HepG2 (cell line): ENCODE data around the gene MAP1LC3A. TPM values are rescaled to one million over a fixed set of nuclear protein-coding genes. Genes with fewer than 3 reads are reported as not detected.

Experiments used
- ATAC-seq: fragments of 200-7000 bp; cut with Tn5 transposase; 3 replicates; pipeline ENCODE4 v1.9.1; 2020; ENCODE audit warnings: mild to moderate bottlenecking, moderate library complexity
- BruUV-seq: library from RNA; stranded (reverse); fragments of 400-500 nt; replicated peaks from 2 replicates; lab custom pipeline; 2021; lab: Mats Ljungman, UMichigan
- CTCF ChIA-PET: fragments of 300-600 bp; formaldehyde crosslinking; extraction: SDS; loops from one replicate; lab custom pipeline; 2021; ENCODE audit warnings: low total read pairs, inconsistent platforms, low intra/inter-chr PET ratio; lab: Yijun Ruan, JAX
- POLR2A ChIA-PET: fragments of 350-600 bp; sonication (Branson Sonifier 250); formaldehyde crosslinking; loops from one replicate; lab custom pipeline; 2020; ENCODE audit warnings: antibody characterized with exemption, inconsistent platforms; lab: Yijun Ruan, JAX
- DNase-seq: peaks from one replicate; pipeline ENCODE4 v3.0.0-alpha.2; 2015; ENCODE audit warnings: low spot score
- FAIRE-seq: peaks from 3 replicates; lab custom pipeline; 2011; peaks lifted over from hg19 to GRCh38; lab: Jason Lieb, UNC
- H2AFZ ChIP-seq: one replicate; pipeline ENCODE4 v1.6.1; 2011; ENCODE audit warnings: low read length, inconsistent platforms
- H3K27ac ChIP-seq: fragments of 300-600 bp; 3 replicates; pipeline ENCODE4 v1.8.0; 2011; ENCODE audit warnings: mixed run types, mild to moderate bottlenecking, mixed read lengths, low read length, inconsistent platforms; ENCODE audit not compliant: insufficient read depth; ENCODE audit errors: extremely low read length
- H3K27me3 ChIP-seq, 2 experiments: fragments of 200-600 bp in 1 of 2; 2 replicates in 1 of 2; 3 replicates in 1 of 2; pipeline versions ENCODE4 v1.6.0 to v1.8.0; 2011; ENCODE audit warnings: low read length in 2 of 2, mild to moderate bottlenecking in 2 of 2, moderate library complexity in 2 of 2, inconsistent platforms in 1 of 2; ENCODE audit not compliant: insufficient read depth in 2 of 2, control insufficient read depth in 1 of 2
- H3K36me3 ChIP-seq, 2 experiments: fragments of 200-600 bp in 1 of 2; replicated peaks in 1 of 2; 2 replicates in 1 of 2; 3 replicates in 1 of 2; pipeline versions ENCODE4 v1.5.1 to v1.8.0; 2011; ENCODE audit warnings: low read length in 2 of 2, inconsistent platforms in 1 of 2; ENCODE audit not compliant: insufficient read depth in 2 of 2, control insufficient read depth in 1 of 2
- H3K4me1 ChIP-seq: 2 replicates; pipeline ENCODE4 v1.5.1; 2012; ENCODE audit warnings: low read length, inconsistent platforms; ENCODE audit not compliant: insufficient read depth
- H3K4me2 ChIP-seq: 2 replicates; pipeline ENCODE4 v1.6.0; 2011; ENCODE audit warnings: low read depth, low read length, inconsistent platforms
- H3K4me3 ChIP-seq, 3 experiments: fragments of 200-600 bp in 1 of 3; sonication (generic), shearing (Covaris generic) in 1 of 3; replicated peaks in 1 of 3; 2 replicates each; pipeline ENCODE4 v1.5.1; 2011 to 2016; ENCODE audit warnings: low read length in 3 of 3, inconsistent platforms in 2 of 3, low read depth in 2 of 3, mild to moderate bottlenecking in 2 of 3, control low read depth in 1 of 3, mixed read lengths in 1 of 3; ENCODE audit not compliant: insufficient read depth in 1 of 3
- H3K79me2 ChIP-seq: one replicate; pipeline ENCODE4 v1.6.1; 2011; ENCODE audit warnings: low read length, inconsistent platforms; ENCODE audit not compliant: insufficient read depth
- H3K9ac ChIP-seq: 2 replicates; pipeline ENCODE4 v1.6.0; 2011; ENCODE audit warnings: mild to moderate bottlenecking, low read depth, low read length, inconsistent platforms; ENCODE audit not compliant: insufficient read depth
- H3K9me3 ChIP-seq: 2 replicates; pipeline ENCODE4 v1.5.1; 2012; ENCODE audit warnings: mild to moderate bottlenecking, low read length
- H4K20me1 ChIP-seq: 2 replicates; pipeline ENCODE4 v1.6.0; 2011; ENCODE audit warnings: inconsistent platforms, mild to moderate bottlenecking, low read length, moderate library complexity; ENCODE audit not compliant: insufficient read depth
- ARID5B ChIP-seq: IDR thresholded peaks from 2 replicates; pipeline ENCODE4 v1.4.0; 2020; ENCODE audit warnings: mild to moderate bottlenecking, missing genetic modification reagents
- ATF3 ChIP-seq: sonication (generic); formaldehyde crosslinking; IDR thresholded peaks from 2 replicates; pipeline ENCODE4 v1.4.0; 2020; ENCODE audit warnings: missing genetic modification reagents
- DNMT1 ChIP-seq: sonication (generic); formaldehyde crosslinking; IDR thresholded peaks from 2 replicates; pipeline ENCODE4 v1.5.1; 2020; ENCODE audit warnings: mild to moderate bottlenecking, missing genetic modification reagents
- HMGXB3 ChIP-seq: sonication (generic); formaldehyde crosslinking; IDR thresholded peaks from 2 replicates; pipeline ENCODE4 v1.4.0; 2020; ENCODE audit warnings: missing genetic modification reagents, borderline replicate concordance
- TRAFD1 ChIP-seq: sonication (generic); formaldehyde crosslinking; IDR thresholded peaks from 2 replicates; pipeline ENCODE4 v1.5.1; 2020; ENCODE audit warnings: missing genetic modification reagents, mild to moderate bottlenecking, borderline replicate concordance
- ZBTB14 ChIP-seq: sonication (generic); formaldehyde crosslinking; IDR thresholded peaks from 2 replicates; pipeline ENCODE4 v1.4.0; 2020; ENCODE audit warnings: missing genetic modification reagents
- ZKSCAN1 ChIP-seq: fragments of 150-350 bp; IDR thresholded peaks from 2 replicates; pipeline ENCODE4 v1.6.1; 2014; ENCODE audit warnings: low read length
- ZNF883 ChIP-seq: sonication (generic); formaldehyde crosslinking; IDR thresholded peaks from 2 replicates; pipeline ENCODE4 v1.5.1; 2020; ENCODE audit warnings: mild to moderate bottlenecking, missing genetic modification reagents; ENCODE audit errors: not compliant biosample characterization
- WGBS: methylation state at CpG from one replicate; pipeline ENCODE4 v1.1.6; 2017; ENCODE audit warnings: low lambda C conversion rate; 5-methylcytosine and 5-hydroxymethylcytosine counted together
- in situ Hi-C: cut with HindIII; loops from 2 replicates; pipeline ENCODE4 v1.10.0; 2017; ENCODE audit warnings: low pct_unique_long_range_greater_than_20kb; ENCODE audit not compliant: extremely low pct_ligation_motif_present
- intact Hi-C: fragments of 100-400 bp; cut with micrococcal nuclease; formaldehyde crosslinking; loops from one replicate; pipeline ENCODE4 v1.10.0; 2022; ENCODE audit not compliant: unreplicated experiment
- polyA plus RNA-seq, 8 experiments: library from polyadenylated mRNA; depleted of rRNA in 3 of 8; stranded (reverse) in 7 of 8; unstranded in 1 of 8; fragments of >200 nt; fragmentation: Illumina TruSeq in 4 of 8; extraction: Trizol in 4 of 8; gene quantifications; 2 replicates each; pipeline versions ENCODE4 v1.2.1 to v1.2.3, GENCODE V29; 2011 to 2016; ENCODE audit warnings: low read depth in 4 of 8, missing spikeins in 1 of 8, mixed read lengths in 1 of 8; ENCODE audit not compliant: insufficient read depth in 1 of 8
- total RNA-seq, 5 experiments: library from RNA; depleted of rRNA; stranded (reverse); fragments of >200 nt; fragmentation: Illumina TruSeq; extraction: Trizol; gene quantifications; 2 replicates each; pipeline ENCODE4 v1.2.3, GENCODE V29; 2016; ENCODE audit warnings: low read depth in 1 of 5

MAP1LC3A gene
- total and polyA plus RNA-seq, 2 of the 13 experiments (the other 11 are each of a cell fraction or from before 2014, with no cell fraction given): not detected

- H2AFZ ChIP-seq: no peak overlapping the region
- H4K20me1 ChIP-seq: peaks cover 42% of the 10 kb centered on the region
- peaks cover 78% of the 10 kb centered on the region for H3K79me2 ChIP-seq
- peak; percentile 83 for DNase-seq
- ChIA-PET CTCF (interaction anchor here (0.7 to 2.0 kb wide), 3 partner anchors 47 to 333 kb away, joined by 4 to 23 read pairs (median 7); no protein-coding TSS in a partner anchor), POLR2A (interaction anchor here (0.9 to 1.9 kb wide), 8 partner anchors 11 to 268 kb away, joined by 3 to 13 read pairs (median 6); partner anchors contain the start of genes AHCY and ITCH)
- no peaks in the 10 kb centered on the region for H3K9me3 ChIP-seq
- BruUV-seq: no TSS peak
- WGBS: 50% methylated on average over 17 of the region's 17 CpGs
- H3K4me3 ChIP-seq: no peak overlapping the region
- no peaks in the 10 kb centered on the region for H3K27me3 ChIP-seq
- no peak overlapping the region for H3K9ac ChIP-seq
- intact Hi-C loops (loop anchor here (1.0 kb wide), 2 partner anchors 211 to 333 kb away; no protein-coding TSS in a partner anchor), in situ Hi-C loops (no loop called here)
- H3K4me2 ChIP-seq: peak overlapping the region; percentile 26
- peak; percentile 83 for ATAC-seq
- H3K27ac ChIP-seq: peak overlapping the region; percentile 19
- peak; percentile 89 for FAIRE-seq
- H3K36me3 ChIP-seq: peaks cover 12 to 31% of the 10 kb centered on the region in 2 experiments
- peaks cover 67% of the 10 kb centered on the region for H3K4me1 ChIP-seq
- TF ChIP-seq DNMT1 (0 out of 2 replicates have a peak, but pooled peaks have one; percentile 51), ZKSCAN1 (0 out of 2 replicates have a peak, but pooled peaks have one; percentile 16), ZBTB14 (CRISPR knock-in tag) (no peak), ZNF883 (CRISPR knock-in tag) (no peak), TRAFD1 (0 out of 2 replicates have a peak, but pooled peaks have one; percentile 52), HMGXB3 (CRISPR knock-in tag) (peak; percentile 31; the same call in 1 of the 2 replicates), ATF3 (CRISPR knock-in tag) (peak; percentile 11; the same call in 1 of the 2 replicates), ARID5B (peak; percentile 41; the same call in 1 of the 2 replicates)
These were observed 35.3 kb upstream of the MAP1LC3A start for GRCh38 chr20:34522969-34523871.
